GM21360 (cell line): Measurements from ENCODE around the gene PRPH.
"Not testable (repeated sequence)": the region's sequence is repeated elsewhere in the genome, so short reads cannot be mapped to it uniquely, and the experiment has no call there.

Experiments used
- ATAC-seq: cut with Tn5 transposase; IDR thresholded peaks from one replicate; pipeline ENCODE4 v1.9.1; 2021; ENCODE audit warnings: mild to moderate bottlenecking, moderate library complexity; ENCODE audit not compliant: unreplicated experiment

The PRPH gene

GRCh38 chr12:49331380-49332222 is 36.7 kb downstream of the PRPH start:
- no peak for ATAC-seq

DNA sequence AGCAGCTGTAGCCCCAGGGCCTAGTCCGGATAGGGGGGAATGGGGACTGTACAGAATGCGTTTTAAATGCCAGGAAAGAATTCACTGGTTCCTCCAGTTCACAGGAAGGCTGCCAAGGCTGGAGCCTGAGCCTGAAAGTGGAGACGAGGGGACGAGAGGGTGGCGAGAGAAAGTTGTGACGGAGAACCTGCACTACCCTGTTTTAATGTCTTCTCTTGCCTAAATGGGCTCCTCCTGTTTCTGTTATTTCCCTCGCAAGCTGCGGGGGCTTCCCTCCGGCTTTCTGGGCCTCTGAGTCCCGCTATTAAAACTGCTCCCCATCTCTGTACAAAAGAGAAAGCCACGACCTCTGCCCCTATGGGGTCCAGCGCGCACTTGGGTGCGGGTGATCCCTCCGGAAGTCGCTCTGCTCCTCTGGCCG is 37.5 kb downstream of the PRPH start:
- no peak for ATAC-seq

GRCh38 chr12:49332891-49333371 is 38.0 kb downstream of the PRPH start:
- no peak for ATAC-seq

- ATAC-seq: not testable (repeated sequence)
Observed at GRCh38 chr12:49333778-49334177, 38.8 kb downstream of the PRPH start.

- ATAC-seq: no peak
Observed at GRCh38 chr12:49334226-49334625, 39.3 kb downstream of the PRPH start.

DNA sequence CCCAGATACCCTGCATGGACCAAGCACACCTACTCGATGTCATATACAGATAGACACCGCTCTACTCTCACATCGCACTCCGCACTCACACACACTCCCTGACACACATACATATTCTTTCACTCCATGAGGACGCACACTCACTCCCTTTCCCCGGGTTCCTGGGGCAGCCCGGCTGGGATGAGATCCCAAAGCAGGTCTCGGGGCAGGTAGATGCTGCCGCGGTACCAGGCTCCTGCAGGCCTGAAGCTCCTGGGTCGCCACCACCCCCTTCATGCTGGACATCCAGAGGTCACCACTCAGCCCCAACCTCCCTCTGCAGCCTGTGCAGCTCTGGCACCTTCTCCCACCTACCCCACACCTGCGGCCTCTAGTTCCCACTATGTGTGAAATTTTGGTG is 39.7 kb downstream of the PRPH start:
- no peak for ATAC-seq

GRCh38 chr12:49335118-49335954 is 40.4 kb downstream of the PRPH start:
- no peak for ATAC-seq

GRCh38 chr12:49335955-49336644 is 41.2 kb downstream of the PRPH start:
- ATAC-seq: no peak

GRCh38 chr12:49336645-49337584 is 42.0 kb downstream of the PRPH start, which contains the start of gene C1QL4:
Gene C1QL4 (minus strand): TSS chr12:49337188. CDS start chr12:49336477, 711 bp downstream.
- peak; percentile 53 for ATAC-seq

GRCh38 chr12:49338830-49339463 is 44.0 kb downstream of the PRPH start:
- no peak for ATAC-seq

GRCh38 chr12:49339464-49339861 is 44.5 kb downstream of the PRPH start:
- ATAC-seq: no peak

GRCh38 chr12:49340095-49340870 is 45.3 kb downstream of the PRPH start:
- no peak for ATAC-seq

DNA sequence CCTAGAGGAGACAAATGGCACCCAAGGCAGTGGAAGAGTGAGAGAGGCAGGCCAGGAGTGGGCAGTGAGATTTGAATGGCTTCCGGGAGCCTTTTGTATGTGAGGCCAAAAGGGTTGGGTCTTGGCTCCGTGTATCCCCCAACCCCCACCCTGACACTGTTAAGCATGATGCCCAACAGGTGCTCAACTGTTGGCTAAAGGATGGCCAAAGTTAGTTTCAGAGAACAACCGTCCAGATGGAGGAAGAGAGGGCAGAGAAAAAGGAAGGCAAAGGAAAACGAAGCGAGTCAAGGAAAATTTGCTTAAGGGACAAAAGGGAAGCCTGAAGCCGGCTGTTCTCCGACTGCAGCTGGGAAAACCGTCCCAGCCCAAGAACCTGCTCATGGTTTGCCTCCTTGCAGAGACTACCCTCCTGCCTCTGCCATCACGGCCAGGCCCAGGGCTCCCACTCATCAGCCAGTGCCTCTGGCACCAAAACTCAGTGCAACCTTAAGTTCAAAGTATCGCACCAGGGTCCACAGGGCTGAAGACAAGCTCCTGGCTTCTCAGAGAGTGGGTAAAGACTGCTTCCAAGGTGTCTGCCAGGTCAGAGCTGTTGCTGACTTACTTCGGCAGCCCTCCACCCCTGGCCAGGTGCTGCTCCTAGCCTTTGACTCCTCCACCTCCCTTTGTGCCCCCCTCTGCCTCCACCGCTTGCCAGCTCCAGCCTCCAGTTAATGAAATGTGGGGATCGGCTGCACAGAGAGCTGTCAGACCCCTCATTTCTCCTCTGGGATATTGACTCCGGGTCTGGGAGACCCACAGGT is 46.2 kb downstream of the PRPH start:
- no peak for ATAC-seq

- ATAC-seq: no peak
Observed at GRCh38 chr12:49341777-49342065, 46.8 kb downstream of the PRPH start.

DNA sequence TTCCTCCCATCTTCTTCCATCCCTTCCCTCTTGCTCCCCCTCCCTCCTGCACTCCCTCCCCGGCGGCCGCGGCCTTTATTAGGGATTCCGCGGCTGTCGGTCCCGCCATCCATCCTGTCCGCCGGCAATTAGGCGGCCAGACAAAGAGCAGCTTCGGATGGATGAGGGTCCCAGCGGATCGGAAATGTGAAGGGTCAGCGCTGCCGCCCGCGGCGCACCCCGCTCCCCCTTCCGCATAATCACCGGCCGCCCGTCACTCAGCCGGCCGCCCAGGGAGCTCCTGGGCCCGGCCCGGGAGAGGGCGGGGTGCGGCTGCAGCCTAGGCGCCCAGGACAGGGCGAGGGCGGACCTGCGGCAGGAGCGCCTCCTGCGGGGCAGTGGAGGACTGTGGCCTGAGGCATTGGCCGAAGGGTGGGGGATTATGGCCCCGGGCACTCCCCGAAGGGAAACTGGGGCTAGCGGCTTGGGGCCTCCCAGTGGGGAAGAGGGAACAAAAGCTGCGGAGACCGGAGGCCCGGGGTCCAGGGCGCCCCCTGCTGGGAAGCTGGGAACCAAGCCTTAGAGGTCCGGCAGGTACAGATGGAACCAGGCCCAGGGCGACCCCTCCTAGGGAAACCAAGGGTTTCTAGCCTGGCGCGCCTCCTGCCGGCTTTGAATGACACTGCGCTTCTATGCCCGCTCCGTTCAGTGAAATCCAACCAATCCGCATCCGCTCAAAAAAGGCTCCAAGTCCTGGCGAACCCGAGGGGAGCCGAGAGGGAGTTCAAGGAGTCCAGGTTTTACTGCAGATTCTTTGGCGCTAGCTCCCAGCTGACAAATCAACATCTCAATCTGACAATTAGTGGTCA is 47.3 kb downstream of the PRPH start:
- ATAC-seq: peak; percentile 69

DNA sequence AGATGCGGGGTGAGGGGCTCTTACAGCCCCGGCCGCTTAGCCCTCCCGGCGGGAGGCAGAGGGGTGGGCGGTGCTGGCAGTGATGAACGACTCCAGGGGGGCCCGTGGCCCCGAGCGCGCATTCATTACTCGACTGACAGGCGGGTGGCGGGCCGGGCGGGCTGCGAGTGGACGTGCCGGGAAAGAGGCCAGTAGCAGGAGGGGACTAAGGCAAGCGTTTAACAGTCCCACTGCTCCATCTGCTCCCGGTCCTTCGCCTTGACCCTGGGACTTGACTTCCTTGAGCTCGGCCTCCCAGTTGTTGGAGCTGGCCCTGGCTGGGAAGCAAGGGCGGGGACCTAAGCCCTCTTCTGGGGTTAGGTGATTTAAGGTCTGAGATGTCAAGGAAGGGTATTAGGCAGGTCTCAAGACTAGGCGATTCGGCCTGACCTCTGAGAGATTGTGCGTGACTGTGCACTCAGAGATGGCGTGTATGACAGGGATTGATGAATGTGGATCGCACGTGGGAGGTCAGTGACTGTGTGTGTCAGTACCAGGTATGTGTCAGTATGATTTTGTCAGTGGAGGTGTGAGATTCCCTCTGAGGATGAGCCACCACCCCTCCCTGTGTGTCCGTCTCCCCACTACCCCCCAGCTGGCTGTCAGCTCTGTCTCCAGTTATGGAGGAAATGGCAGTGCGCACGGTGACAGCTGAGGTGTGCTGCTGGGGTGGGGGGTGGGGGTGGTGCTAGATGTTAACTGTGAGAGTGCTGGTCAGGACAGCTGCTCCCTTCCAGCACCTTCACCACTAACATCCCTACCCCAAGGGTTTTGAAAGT is 48.2 kb downstream of the PRPH start:
- ATAC-seq: no peak
